ENCODE data around the gene SAMD10. TPM values are rescaled to one million over a fixed set of nuclear protein-coding genes. Genes with fewer than 3 reads are reported as not detected.

Gene SAMD10
- total RNA-seq, 2 experiments from 2014 or later, result 16.2 to 18.8 TPM

- DNase-seq, result no peak
- Mint-ChIP-seq H3K27me3 (peaks cover 4% of the 10 kb centered on the region), H3K36me3 (peaks cover 13% of the 10 kb centered on the region), H3K9me3 (no peaks in the 10 kb centered on the region), H3K4me3 (peak overlapping the region; percentile 55), H3K27ac (peak overlapping the region; percentile 82), H3K4me1 (peaks cover 18% of the 10 kb centered on the region)
- ATAC-seq (ENCODE audit: low read depth), result no peak
- POLR2A ChIA-PET, result interaction anchor here (1.2 kb wide), 1 partner anchor 10 kb away, joined by 3 read pairs; the partner anchor contains the start of gene PRPF6
These were observed 8.6 kb downstream of the SAMD10 start for GRCh38 chr20:63970714-63971431.

GRCh38 chr20:63969838-63970713 lies 9.4 kb downstream of the SAMD10 start, which contains the start of gene ZNF512B:
Gene ZNF512B, minus strand, starts transcription at chr20:63969930. Its CDS starts 1,980 bp downstream, at chr20:63967950.
- no peaks in the 10 kb centered on the region for H3K9me3 Mint-ChIP-seq
- H3K36me3 Mint-ChIP-seq, result peaks cover 13% of the 10 kb centered on the region
- H3K4me3 Mint-ChIP-seq, result peak within 1 kb of the TSS; percentile 86
- peaks cover 4% of the 10 kb centered on the region for H3K27me3 Mint-ChIP-seq
- POLR2A ChIA-PET, result interaction anchor here (0.7 kb wide), 1 partner anchor 9 kb away, joined by 3 read pairs; the partner anchor contains the start of gene SAMD10
- H3K4me1 Mint-ChIP-seq, result peaks cover 18% of the 10 kb centered on the region
- ATAC-seq (ENCODE audit: low read depth) (peak; percentile 27), DNase-seq (peak; percentile 63)
- peak within 1 kb of the TSS; percentile 84 for H3K27ac Mint-ChIP-seq

- Mint-ChIP-seq H3K27me3 (peaks cover 4% of the 10 kb centered on the region), H3K27ac (peak overlapping the region; percentile 84), H3K36me3 (peaks cover 8% of the 10 kb centered on the region), H3K4me1 (peaks cover 18% of the 10 kb centered on the region), H3K9me3 (no peaks in the 10 kb centered on the region), H3K4me3 (peak overlapping the region; percentile 86)
- POLR2A ChIA-PET, result interaction anchor here (0.8 to 1.5 kb wide), 5 partner anchors 9 to 94 kb away, joined by 3 to 6 read pairs (median 4); partner anchors contain the start of genes SAMD10 and UCKL1
- DNase-seq (peak; percentile 64), ATAC-seq (ENCODE audit: low read depth) (peak; percentile 19)
These were observed 10.3 kb downstream of the SAMD10 start for GRCh38 chr20:63968928-63969760.

- H3K4me3 Mint-ChIP-seq, result peak overlapping the region; percentile 86
- H3K27ac Mint-ChIP-seq, result peak overlapping the region; percentile 84
- no peak for DNase-seq
- peaks cover 8% of the 10 kb centered on the region for H3K36me3 Mint-ChIP-seq
- H3K4me1 Mint-ChIP-seq, result peaks cover 14% of the 10 kb centered on the region
- H3K9me3 Mint-ChIP-seq, result no peaks in the 10 kb centered on the region
- POLR2A ChIA-PET, result interaction anchor here (0.8 to 1.5 kb wide), 5 partner anchors 9 to 93 kb away, joined by 3 to 6 read pairs (median 4); partner anchors contain the start of genes SAMD10 and UCKL1
- no peak for ATAC-seq (ENCODE audit: low read depth)
- peaks cover 4% of the 10 kb centered on the region for H3K27me3 Mint-ChIP-seq
These were observed 11.1 kb downstream of the SAMD10 start for GRCh38 chr20:63968136-63968927.

GRCh38 chr20:63967330-63968135 lies 11.9 kb downstream of the SAMD10 start:
- DNase-seq (no peak), ATAC-seq (ENCODE audit: low read depth) (no peak)
- H3K27me3 Mint-ChIP-seq, result peaks cover 4% of the 10 kb centered on the region
- peaks cover 10% of the 10 kb centered on the region for H3K4me1 Mint-ChIP-seq
- H3K9me3 Mint-ChIP-seq, result no peaks in the 10 kb centered on the region
- no peak overlapping the region for H3K4me3 Mint-ChIP-seq
- H3K36me3 Mint-ChIP-seq, result peaks cover 7% of the 10 kb centered on the region
- POLR2A ChIA-PET, result interaction anchor here (1.4 to 1.5 kb wide), 2 partner anchors 11 to 12 kb away, joined by 4 to 6 read pairs; partner anchors contain the start of genes SAMD10 and UCKL1
- no peak overlapping the region for H3K27ac Mint-ChIP-seq

- POLR2A ChIA-PET, result no interaction called here
- H3K36me3 Mint-ChIP-seq, result peaks cover 7% of the 10 kb centered on the region
- peaks cover 4% of the 10 kb centered on the region for H3K27me3 Mint-ChIP-seq
- no peak overlapping the region for H3K4me3 Mint-ChIP-seq
- H3K9me3 Mint-ChIP-seq, result no peaks in the 10 kb centered on the region
- no peak overlapping the region for H3K27ac Mint-ChIP-seq
- ATAC-seq (ENCODE audit: low read depth), result no peak
- H3K4me1 Mint-ChIP-seq, result peaks cover 8% of the 10 kb centered on the region
- DNase-seq, result no peak
These were observed 12.5 kb downstream of the SAMD10 start for GRCh38 chr20:63966944-63967322.

- Mint-ChIP-seq H3K4me3 (no peak overlapping the region), H3K27me3 (peaks cover 4% of the 10 kb centered on the region), H3K4me1 (peaks cover 8% of the 10 kb centered on the region), H3K36me3 (peaks cover 7% of the 10 kb centered on the region), H3K27ac (no peak overlapping the region), H3K9me3 (no peaks in the 10 kb centered on the region)
- ATAC-seq (ENCODE audit: low read depth) (no peak), DNase-seq (no peak)
- POLR2A ChIA-PET, result no interaction called here
These were observed 13.1 kb downstream of the SAMD10 start for GRCh38 chr20:63966172-63966943.

- Mint-ChIP-seq H3K4me3 (no peak overlapping the region), H3K27me3 (peaks cover 2% of the 10 kb centered on the region), H3K27ac (no peak overlapping the region), H3K36me3 (peaks cover 7% of the 10 kb centered on the region), H3K9me3 (no peaks in the 10 kb centered on the region), H3K4me1 (peaks cover 8% of the 10 kb centered on the region)
- peak; percentile 24 for DNase-seq
- no peak for ATAC-seq (ENCODE audit: low read depth)
- POLR2A ChIA-PET, result no interaction called here
These were observed 15.0 kb downstream of the SAMD10 start for GRCh38 chr20:63964412-63964811.

- Mint-ChIP-seq H3K4me3 (no peak overlapping the region), H3K36me3 (peaks cover 7% of the 10 kb centered on the region), H3K4me1 (peaks cover 6% of the 10 kb centered on the region), H3K27me3 (no peaks in the 10 kb centered on the region), H3K27ac (no peak overlapping the region), H3K9me3 (no peaks in the 10 kb centered on the region)
- POLR2A ChIA-PET, result no interaction called here
- ATAC-seq (ENCODE audit: low read depth) (no peak), DNase-seq (peak; percentile 28)
These were observed 15.6 kb downstream of the SAMD10 start for GRCh38 chr20:63963784-63964301.

- Mint-ChIP-seq H3K4me1 (peaks cover 1% of the 10 kb centered on the region), H3K27ac (no peak overlapping the region), H3K36me3 (peaks cover 7% of the 10 kb centered on the region), H3K9me3 (no peaks in the 10 kb centered on the region), H3K4me3 (no peak overlapping the region), H3K27me3 (no peaks in the 10 kb centered on the region)
- POLR2A ChIA-PET, result no interaction called here
- ATAC-seq (ENCODE audit: low read depth), result no peak
- DNase-seq, result peak; percentile 29
These were observed 16.1 kb downstream of the SAMD10 start for GRCh38 chr20:63963348-63963741.
